HG03342 (cell line): ENCODE data around the gene PFDN1.

Experiments used
- ATAC-seq: cut with Tn5 transposase; IDR thresholded peaks from one replicate; pipeline ENCODE4 v1.9.1; 2021; ENCODE audit warnings: mild to moderate bottlenecking, moderate library complexity; ENCODE audit not compliant: unreplicated experiment

The PFDN1 gene

DNA sequence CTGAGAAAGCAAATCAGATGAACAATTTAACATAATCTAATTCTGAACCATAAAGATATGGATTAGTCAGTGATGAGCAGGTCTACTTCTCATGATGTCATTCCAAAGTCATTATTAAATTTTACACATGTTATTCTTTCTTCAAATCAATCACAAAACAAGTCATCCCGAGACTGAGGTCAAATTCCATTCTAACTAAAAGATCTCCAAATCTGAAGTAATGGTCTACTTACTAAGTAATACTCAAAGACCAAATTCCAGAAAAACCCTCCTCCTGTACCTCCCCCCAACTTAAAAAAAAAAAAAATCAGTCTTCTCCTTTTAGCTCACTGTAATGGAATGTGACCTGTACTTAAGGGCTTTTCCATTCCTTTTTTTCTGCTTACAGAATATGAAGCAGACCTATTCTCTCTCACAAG is 4.7 kb downstream of the PFDN1 start:
- no peak for ATAC-seq

GRCh38 chr5:140297283-140297682 is 5.6 kb downstream of the PFDN1 start:
- no peak for ATAC-seq

DNA sequence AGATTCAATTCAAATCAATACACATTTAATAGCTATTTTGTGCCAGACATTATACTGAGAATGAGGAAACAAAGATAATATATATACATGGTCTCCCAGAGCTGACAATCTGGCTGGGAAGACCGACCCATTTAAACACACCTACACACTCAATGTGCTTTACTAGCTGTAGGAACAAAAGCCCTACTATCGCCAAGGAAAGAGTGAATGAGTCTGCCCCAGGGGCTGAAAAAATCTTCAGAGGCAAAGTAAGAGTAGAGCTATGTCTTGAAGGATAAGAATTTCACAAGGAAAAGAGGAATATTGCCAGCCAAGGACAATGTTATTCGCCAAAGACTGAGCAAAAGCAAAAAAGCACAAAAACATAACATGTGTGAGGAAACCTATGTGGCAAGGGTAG is 6.6 kb downstream of the PFDN1 start:
- no peak for ATAC-seq

GRCh38 chr5:140295414-140295813 is 7.5 kb downstream of the PFDN1 start:
- no peak for ATAC-seq

- no peak for ATAC-seq
These were observed 8.1 kb downstream of the PFDN1 start for GRCh38 chr5:140294753-140295152.

DNA sequence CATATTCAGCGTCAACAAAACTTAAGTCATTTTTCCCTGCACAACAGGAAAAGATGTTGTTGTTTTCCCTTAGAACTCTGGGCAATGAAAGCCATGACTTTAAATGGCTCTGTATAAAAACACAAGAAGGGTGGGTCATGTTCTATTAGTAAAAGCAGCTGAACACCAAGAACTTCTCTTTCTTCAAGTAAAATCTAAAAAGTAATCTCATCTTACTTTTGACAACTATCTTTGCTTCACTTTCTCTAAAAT is 9.1 kb downstream of the PFDN1 start:
- no peak for ATAC-seq

DNA sequence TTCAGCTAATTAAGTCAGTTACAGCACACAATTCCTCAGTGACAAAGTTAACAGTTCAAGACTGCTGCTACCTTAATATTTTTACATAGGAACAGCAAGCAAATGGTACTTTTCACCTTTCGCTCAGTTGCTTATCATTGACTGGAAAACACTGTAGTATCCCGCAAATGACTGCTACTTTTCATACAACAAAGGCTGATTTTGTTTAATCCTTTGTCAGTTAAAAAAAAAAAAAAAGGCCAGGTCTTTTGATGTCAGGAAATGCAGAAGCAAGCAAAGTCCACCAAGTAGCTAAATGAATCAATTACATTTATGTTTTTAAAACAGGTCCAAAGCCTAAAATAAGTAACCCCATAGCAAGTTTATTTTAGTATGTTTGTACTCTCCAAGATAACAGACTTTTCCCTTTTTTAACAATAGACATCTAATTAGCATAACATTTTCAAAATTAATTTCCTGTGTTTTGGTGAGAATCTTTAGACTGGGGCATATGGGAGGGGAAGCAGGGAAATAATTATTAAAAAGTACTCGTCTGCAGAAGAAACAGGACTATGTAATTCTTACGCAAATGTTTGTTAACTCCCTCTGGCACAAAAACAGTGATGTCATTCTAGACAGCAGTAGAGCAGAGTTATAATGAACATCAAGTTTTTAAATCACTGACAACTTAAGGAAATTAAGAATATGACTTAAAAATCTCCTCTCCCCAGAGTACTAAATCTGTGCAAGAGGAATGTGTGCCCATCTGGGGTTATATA is 9.6 kb downstream of the PFDN1 start:
- ATAC-seq: no peak

GRCh38 chr5:140292212-140293036 is 10.5 kb downstream of the PFDN1 start:
- no peak for ATAC-seq

DNA sequence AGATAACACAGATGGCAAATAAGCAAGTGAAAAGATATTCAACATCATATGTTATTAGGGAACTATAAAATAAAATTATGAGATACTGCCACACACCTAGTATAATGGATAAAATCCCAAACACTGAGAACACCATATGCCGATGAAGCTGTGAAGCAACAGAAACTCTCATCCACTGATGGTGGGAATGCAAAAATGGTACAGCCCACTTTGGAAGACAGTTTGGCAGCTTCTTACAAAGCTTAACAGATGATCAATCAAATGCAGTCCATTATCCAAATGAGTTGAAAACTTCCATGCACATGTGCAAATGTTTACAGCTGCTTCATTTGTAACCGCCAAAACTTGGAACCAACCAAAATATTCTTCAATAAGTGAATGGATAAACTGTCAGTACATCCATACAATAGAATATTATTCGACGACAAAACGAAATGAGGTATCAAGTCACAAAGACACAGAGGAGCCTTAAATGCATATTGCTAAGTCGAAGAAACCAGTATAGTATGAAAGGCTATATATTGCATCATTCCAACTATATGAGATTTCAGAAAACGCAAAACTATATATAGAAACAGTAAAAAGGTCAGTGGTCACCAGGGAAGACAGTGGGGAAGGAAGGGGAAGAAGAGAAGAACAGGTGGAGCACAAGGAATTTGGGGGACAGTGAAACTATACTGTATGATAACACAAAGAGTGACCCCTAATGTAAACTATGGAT is 14.9 kb downstream of the PFDN1 start:
- no peak for ATAC-seq

DNA sequence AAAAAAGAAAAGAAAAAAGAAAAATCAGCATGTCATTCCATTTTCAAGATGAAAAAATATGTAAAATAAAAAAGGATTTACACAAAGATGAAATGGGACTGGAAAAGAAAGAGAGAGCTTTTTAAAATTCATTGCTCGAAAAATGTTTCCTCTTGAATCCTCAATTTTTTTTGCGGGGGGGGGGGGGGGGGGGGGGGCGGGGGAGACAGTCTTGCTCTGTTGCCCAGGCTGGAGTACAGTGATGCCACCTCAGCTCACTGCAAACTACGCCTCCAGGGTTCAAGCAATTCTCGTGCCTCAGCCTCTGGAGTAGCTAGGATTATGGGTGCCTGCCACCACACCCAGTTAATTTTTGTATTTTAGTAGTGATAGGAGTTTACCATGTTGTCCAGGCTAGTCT is 16.5 kb downstream of the PFDN1 start:
- ATAC-seq: no peak

DNA sequence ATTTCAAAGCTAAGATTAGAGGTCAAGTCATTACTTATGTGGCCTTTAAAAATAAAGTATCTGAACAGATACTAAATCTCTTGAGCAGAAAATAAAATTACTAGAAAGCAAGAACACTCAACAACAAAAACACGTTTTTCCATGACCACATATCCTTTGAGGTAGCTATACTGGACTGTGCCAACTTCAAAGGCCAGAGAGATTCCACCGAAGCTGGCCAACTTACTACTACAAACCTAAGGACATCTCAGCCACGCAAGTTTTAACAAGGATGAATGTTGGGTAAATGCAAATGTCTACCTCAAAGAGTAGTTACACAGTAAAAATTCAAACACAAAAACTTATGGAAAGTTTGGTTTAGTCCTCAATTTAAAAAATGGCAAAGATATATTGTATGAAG is 18.9 kb downstream of the PFDN1 start:
- no peak for ATAC-seq

DNA sequence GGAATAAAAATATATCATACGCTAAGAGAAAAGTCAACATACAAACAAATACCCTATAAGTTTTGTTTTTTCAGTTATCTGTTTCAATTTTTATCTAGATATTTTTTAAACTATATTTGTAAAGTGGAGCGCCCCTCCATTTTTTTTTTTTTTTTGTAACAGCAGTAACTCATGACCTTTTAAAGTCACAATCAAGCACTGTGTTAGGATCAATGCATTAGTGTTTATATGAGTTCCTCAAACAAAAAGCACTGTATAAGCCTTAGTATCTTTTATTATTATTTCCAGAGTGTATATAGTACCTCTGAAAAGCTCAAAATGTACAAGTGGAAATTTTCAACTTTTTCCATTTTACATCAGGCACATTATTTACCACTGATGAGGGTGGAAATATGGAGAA is 20.6 kb downstream of the PFDN1 start:
- ATAC-seq: no peak

DNA sequence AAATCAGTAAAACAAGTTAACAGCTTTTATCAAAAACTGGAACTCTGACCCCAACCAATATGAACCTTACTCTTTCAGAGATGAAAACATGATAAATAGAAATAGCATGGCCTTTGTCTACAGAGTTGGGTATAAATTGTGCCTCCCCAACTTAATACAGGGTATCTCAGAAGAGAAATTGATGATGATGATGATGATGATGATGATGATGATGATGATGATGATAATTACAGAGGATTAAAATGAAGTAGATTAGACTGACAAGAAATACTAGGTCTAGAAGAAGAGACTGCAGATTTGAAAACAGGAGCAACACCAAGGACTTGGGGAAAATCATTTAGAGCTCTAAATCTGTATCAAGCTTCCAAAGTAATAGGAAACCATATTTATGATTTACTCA is 27.1 kb downstream of the PFDN1 start:
- no peak for ATAC-seq

GRCh38 chr5:140273401-140273877 is 29.5 kb downstream of the PFDN1 start:
- ATAC-seq: no peak

GRCh38 chr5:140270008-140270407 is 32.9 kb downstream of the PFDN1 start:
- ATAC-seq: no peak

GRCh38 chr5:140267559-140268018 is 35.3 kb downstream of the PFDN1 start:
- ATAC-seq: no peak

DNA sequence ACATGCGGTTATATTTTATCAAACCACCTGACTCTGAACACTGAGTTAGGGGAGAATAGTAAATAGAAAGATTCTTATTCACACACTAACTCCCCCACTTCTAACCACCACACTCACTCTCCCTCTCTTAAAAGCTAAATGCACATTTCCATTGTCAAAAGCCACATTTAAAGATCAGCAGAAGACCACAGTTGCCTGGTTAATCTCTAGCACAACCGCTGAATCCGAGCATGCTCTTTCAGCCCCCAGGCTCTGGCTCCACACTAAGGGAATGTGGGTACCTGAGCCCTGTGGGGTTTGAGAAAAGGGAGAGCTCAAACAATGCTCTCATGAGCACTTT is 35.7 kb downstream of the PFDN1 start:
- no peak for ATAC-seq

- ATAC-seq: no peak
These were observed 36.3 kb downstream of the PFDN1 start for GRCh38 chr5:140266471-140267200.

DNA sequence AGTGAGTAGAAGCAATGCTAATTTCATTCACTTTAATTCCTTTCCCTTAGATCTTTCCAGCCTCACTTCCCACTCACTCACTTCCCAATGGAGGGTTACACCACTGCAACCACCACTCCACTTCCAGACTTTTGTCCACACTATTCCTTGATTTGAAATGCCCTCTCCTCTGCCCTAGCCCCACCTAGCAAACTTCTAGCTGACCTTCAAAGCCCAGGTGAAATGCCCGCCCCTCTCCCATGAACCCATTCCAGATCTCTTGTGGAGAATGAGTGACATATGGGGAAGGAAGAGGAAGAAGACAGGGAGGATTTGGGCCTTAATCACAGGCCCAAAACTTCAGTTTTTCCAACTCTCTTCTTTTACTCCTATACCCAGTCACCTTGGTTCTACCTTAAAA is 37.1 kb downstream of the PFDN1 start:
- no peak for ATAC-seq

DNA sequence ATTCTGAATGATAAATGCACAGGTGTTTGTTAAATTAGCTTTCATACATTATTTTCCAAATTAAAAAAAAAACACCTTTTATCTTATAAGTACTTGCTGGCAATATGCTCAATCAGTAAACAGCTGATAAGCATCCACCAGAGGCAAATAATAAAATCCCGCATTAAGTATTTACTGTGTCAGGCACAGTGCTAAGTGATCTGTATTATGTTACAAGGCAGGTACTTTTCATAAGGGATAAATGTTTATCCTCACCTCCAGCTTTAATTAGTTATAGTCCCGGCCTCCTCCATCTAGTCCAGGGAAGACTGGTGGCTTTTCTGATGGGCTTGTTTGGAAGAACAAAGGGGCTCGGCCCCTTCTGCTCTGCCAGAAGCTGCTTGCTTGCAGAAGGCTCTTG is 40.1 kb downstream of the PFDN1 start:
- no peak for ATAC-seq

DNA sequence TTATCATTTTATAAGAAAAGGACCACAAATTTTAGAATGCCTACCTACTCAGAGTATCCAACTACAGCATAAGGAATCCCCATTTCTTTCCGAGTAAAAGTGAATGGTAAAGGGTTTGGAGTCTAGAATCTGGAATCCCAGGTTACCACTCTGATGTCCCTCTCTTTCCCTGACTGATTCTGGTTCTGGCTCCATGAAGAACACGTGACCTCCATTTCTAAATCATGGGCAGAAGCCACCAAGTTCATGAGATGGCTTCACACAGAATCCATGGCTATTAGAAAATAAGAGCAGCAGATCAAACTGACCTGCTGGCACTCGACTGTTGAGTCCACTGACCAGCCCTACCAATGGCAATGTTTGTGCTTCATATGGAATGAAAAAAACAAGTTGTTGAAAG is 40.7 kb downstream of the PFDN1 start:
- ATAC-seq: no peak
